ENCODE results near the gene CPT1B.
"Not testable (repeated sequence)": the region's sequence is repeated elsewhere in the genome, so short reads cannot be mapped to it uniquely, and the experiment has no call there.

Gene CPT1B

GRCh38 chr22:50545522-50546325, 32.5 kb downstream of the CPT1B start, which contains the start of gene KLHDC7B:
Gene KLHDC7B (plus strand): TSS chr22:50545899. CDS start chr22:50546244, 345 bp downstream.
- no peak for DNase-seq (ENCODE audit: low read depth)

GRCh38 chr22:50544746-50545253, 33.4 kb downstream of the CPT1B start:
- DNase-seq (ENCODE audit: low read depth) = no peak

- no peak for DNase-seq (ENCODE audit: low read depth)
These were observed 34.0 kb downstream of the CPT1B start for GRCh38 chr22:50544078-50544745.

- DNase-seq (ENCODE audit: low read depth) = no peak
These were observed 35.8 kb downstream of the CPT1B start for GRCh38 chr22:50542416-50542927.

- DNase-seq (ENCODE audit: low read depth) = not testable (repeated sequence)
These were observed 36.6 kb downstream of the CPT1B start for GRCh38 chr22:50541667-50542026.

GRCh38 chr22:50540381-50540780, 37.8 kb downstream of the CPT1B start:
- DNase-seq (ENCODE audit: low read depth) = no peak

- DNase-seq (ENCODE audit: low read depth) = no peak
These were observed 40.5 kb downstream of the CPT1B start for GRCh38 chr22:50537765-50538164.

- no peak for DNase-seq (ENCODE audit: low read depth)
These were observed 42.0 kb downstream of the CPT1B start for GRCh38 chr22:50536226-50536625.

GRCh38 chr22:50535113-50535512, 43.1 kb downstream of the CPT1B start:
- DNase-seq (ENCODE audit: low read depth) = no peak

GRCh38 chr22:50533856-50534711, 44.1 kb downstream of the CPT1B start:
- DNase-seq (ENCODE audit: low read depth) = not testable (repeated sequence)

- DNase-seq (ENCODE audit: low read depth) = no peak
These were observed 45.1 kb downstream of the CPT1B start for GRCh38 chr22:50532824-50533796.

GRCh38 chr22:50531962-50532674, 46.1 kb downstream of the CPT1B start:
- no peak for DNase-seq (ENCODE audit: low read depth)

- no peak for DNase-seq (ENCODE audit: low read depth)
These were observed 46.7 kb downstream of the CPT1B start for GRCh38 chr22:50531546-50531961.

- DNase-seq (ENCODE audit: low read depth) = no peak
These were observed 47.2 kb downstream of the CPT1B start for GRCh38 chr22:50530877-50531545.

- DNase-seq (ENCODE audit: low read depth) = no peak
These were observed 47.7 kb downstream of the CPT1B start for GRCh38 chr22:50530580-50530876.

GRCh38 chr22:50529897-50530579, 48.2 kb downstream of the CPT1B start, which contains the start of gene TYMP:
Gene TYMP (minus strand): TSS chr22:50530012. CDS start chr22:50529709, 303 bp downstream.
- DNase-seq (ENCODE audit: low read depth) = no peak

GRCh38 chr22:50529416-50529896, 48.8 kb downstream of the CPT1B start:
- no peak for DNase-seq (ENCODE audit: low read depth)

GRCh38 chr22:50528682-50529415, 49.4 kb downstream of the CPT1B start:
- no peak for DNase-seq (ENCODE audit: low read depth)
